ENCODE results near the gene NOS3. TPM values are rescaled to one million over a fixed set of nuclear protein-coding genes. Genes with fewer than 3 reads are reported as not detected.
A peak's percentile ranks its signal among the peaks of the same experiment; 100 is the strongest.

Gene NOS3
- total and polyA plus RNA-seq, 9 of the 15 experiments (the other 6 are each of a cell fraction or from before 2014, with no cell fraction given), result 1.1 to 121 (median 23.6) TPM

DNA sequence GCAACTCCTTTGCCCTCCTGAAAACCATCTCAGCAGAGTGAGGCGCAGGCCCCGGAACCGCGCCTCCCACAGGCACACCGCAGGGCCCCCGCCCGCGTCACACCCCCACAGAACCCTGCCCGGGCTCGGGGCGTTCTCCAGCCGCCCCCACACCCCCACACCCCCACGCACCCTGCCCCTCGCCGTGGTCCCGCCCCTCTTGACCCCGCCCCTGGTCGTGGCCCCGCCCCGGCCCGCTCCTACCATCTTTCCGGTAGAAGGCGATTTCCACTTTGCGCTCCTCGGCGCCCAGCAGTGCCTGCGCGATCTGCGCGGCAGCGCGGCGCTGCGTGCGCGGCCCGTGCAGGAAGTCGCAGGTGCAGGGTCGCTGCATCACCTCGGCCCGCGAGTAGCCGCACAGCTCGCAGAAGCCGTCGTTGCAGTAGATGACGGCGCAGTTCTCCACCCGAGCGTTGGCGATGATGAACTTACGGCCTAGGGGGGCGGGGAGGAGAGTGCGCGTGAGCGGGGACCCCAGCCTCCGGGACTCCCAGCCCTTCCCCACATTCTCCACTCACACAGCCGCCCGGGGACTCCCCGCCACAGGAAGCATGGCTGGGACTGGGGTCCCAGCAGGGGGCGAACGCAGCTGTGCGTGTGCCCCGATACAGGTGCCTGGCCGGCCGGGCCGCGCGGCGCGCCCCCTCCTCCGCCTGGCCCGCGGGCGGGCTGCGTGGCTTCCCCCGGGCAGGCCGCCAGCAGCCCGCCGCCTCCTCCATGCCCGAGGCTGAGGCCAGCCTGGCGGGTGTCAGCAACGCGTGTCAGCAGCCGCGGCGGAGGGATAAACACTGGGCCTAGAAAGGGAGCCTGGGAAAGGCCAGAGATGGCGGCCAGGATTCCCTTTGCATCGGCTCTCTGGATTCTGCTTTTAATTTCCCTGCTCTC, 16.1 kb upstream of the NOS3 start (continued):
- peak; percentile 80 for TF ChIP-seq ATF7 (IDR thresholded peaks at IDR 0.05)
- no peak for TF ChIP-seq SRSF1 (IDR thresholded peaks at IDR 0.05; ENCODE audit: low read depth, low read length)
- TF ChIP-seq HNRNPH1 (optimal IDR thresholded peaks at IDR 0.05; ENCODE audit: low read depth, low read length), result no peak
- TF ChIP-seq, protein P1, sequence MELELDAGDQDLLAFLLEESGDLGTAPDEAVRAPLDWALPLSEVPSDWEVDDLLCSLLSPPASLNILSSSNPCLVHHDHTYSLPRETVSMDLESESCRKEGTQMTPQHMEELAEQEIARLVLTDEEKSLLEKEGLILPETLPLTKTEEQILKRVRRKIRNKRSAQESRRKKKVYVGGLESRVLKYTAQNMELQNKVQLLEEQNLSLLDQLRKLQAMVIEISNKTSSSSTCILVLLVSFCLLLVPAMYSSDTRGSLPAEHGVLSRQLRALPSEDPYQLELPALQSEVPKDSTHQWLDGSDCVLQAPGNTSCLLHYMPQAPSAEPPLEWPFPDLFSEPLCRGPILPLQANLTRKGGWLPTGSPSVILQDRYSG (tag; conservative IDR thresholded peaks at IDR 0.05; ENCODE audit: low read depth), result no peak
- TF ChIP-seq, protein P2, sequence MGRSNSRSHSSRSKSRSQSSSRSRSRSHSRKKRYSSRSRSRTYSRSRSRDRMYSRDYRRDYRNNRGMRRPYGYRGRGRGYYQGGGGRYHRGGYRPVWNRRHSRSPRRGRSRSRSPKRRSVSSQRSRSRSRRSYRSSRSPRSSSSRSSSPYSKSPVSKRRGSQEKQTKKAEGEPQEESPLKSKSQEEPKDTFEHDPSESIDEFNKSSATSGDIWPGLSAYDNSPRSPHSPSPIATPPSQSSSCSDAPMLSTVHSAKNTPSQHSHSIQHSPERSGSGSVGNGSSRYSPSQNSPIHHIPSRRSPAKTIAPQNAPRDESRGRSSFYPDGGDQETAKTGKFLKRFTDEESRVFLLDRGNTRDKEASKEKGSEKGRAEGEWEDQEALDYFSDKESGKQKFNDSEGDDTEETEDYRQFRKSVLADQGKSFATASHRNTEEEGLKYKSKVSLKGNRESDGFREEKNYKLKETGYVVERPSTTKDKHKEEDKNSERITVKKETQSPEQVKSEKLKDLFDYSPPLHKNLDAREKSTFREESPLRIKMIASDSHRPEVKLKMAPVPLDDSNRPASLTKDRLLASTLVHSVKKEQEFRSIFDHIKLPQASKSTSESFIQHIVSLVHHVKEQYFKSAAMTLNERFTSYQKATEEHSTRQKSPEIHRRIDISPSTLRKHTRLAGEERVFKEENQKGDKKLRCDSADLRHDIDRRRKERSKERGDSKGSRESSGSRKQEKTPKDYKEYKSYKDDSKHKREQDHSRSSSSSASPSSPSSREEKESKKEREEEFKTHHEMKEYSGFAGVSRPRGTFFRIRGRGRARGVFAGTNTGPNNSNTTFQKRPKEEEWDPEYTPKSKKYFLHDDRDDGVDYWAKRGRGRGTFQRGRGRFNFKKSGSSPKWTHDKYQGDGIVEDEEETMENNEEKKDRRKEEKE (IDR thresholded peaks at IDR 0.05; ENCODE audit: borderline replicate concordance in 1 of 2, control insufficient read depth in 1 of 2, low read depth in 2 of 2, low read length in 1 of 2), result 0 out of 4 replicates have a peak, but pooled peaks of 1 of the 2 experiments have one; percentile 47
- TF ChIP-seq MTA1 (IDR thresholded peaks at IDR 0.05; ENCODE audit: borderline replicate concordance), result no peak
- TF ChIP-seq CBFA2T2 (conservative IDR thresholded peaks at IDR 0.05), result no peak
- no peak for TF ChIP-seq FOXM1 (IDR thresholded peaks at IDR 0.05; ENCODE audit: low read depth)
- no peak for TF ChIP-seq FOXM1 (CRISPR knock-in tag; IDR thresholded peaks at IDR 0.05; ENCODE audit: low read depth)
- TF ChIP-seq, protein P3, sequence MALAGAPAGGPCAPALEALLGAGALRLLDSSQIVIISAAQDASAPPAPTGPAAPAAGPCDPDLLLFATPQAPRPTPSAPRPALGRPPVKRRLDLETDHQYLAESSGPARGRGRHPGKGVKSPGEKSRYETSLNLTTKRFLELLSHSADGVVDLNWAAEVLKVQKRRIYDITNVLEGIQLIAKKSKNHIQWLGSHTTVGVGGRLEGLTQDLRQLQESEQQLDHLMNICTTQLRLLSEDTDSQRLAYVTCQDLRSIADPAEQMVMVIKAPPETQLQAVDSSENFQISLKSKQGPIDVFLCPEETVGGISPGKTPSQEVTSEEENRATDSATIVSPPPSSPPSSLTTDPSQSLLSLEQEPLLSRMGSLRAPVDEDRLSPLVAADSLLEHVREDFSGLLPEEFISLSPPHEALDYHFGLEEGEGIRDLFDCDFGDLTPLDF (CRISPR knock-in tag; IDR thresholded peaks at IDR 0.05), result peak; percentile 43; the same call in 1 of the 2 replicates
- no peak for TF ChIP-seq HCFC1 (IDR thresholded peaks at IDR 0.05; ENCODE audit: low read depth, low read length)
- peak in 1 of 2 experiments; percentile 91; a peak in 2 of 4 replicates for TF ChIP-seq HDAC1 (IDR thresholded peaks at IDR 0.05)
- TF ChIP-seq MTA3 (IDR thresholded peaks at IDR 0.05; ENCODE audit: borderline replicate concordance), result peak; percentile 96
- 0 out of 2 replicates have a peak, but pooled peaks have one; percentile 46 for TF ChIP-seq ARID2 (IDR thresholded peaks at IDR 0.05)
- no peak; the same call in 1 of the 2 replicates for TF ChIP-seq STAT5A (IDR thresholded peaks at IDR 0.05; ENCODE audit: borderline replicate concordance, low read length)
- no peak for TF ChIP-seq ZNF589 (CRISPR knock-in tag; IDR thresholded peaks at IDR 0.05; ENCODE audit: low read depth)
- no peak for TF ChIP-seq GTF2E2 (tag; IDR thresholded peaks at IDR 0.05)
- TF ChIP-seq TAF9B (IDR thresholded peaks at IDR 0.05; ENCODE audit: partially characterized antibody), result no peak
- no peak for TF ChIP-seq ZNF23 (CRISPR knock-in tag; IDR thresholded peaks at IDR 0.05)
- peak; percentile 47; the same call in 1 of the 2 replicates for TF ChIP-seq RNF2 (IDR thresholded peaks at IDR 0.05)
- peak; percentile 38 for TF ChIP-seq CHD4 (IDR thresholded peaks at IDR 0.05; ENCODE audit: insufficient read depth, insufficient replicate concordance, low read depth, low read length, poor library complexity, severe bottlenecking)
- TF ChIP-seq RFX7 (CRISPR knock-in tag; IDR thresholded peaks at IDR 0.05), result no peak
- no peak for TF ChIP-seq PYGO2 (tag; IDR thresholded peaks at IDR 0.05)

All from K562 (cell line).